HG03575 (cell line): ENCODE data around the gene DIP2B.

ENCODE experiments used
- ATAC-seq: cut with Tn5 transposase; IDR thresholded peaks from one replicate; pipeline ENCODE4 v1.9.1; 2021; ENCODE audit not compliant: unreplicated experiment, insufficient number of reproducible peaks, low FRiP score; ENCODE audit errors: extremely low read depth

Gene DIP2B

DNA sequence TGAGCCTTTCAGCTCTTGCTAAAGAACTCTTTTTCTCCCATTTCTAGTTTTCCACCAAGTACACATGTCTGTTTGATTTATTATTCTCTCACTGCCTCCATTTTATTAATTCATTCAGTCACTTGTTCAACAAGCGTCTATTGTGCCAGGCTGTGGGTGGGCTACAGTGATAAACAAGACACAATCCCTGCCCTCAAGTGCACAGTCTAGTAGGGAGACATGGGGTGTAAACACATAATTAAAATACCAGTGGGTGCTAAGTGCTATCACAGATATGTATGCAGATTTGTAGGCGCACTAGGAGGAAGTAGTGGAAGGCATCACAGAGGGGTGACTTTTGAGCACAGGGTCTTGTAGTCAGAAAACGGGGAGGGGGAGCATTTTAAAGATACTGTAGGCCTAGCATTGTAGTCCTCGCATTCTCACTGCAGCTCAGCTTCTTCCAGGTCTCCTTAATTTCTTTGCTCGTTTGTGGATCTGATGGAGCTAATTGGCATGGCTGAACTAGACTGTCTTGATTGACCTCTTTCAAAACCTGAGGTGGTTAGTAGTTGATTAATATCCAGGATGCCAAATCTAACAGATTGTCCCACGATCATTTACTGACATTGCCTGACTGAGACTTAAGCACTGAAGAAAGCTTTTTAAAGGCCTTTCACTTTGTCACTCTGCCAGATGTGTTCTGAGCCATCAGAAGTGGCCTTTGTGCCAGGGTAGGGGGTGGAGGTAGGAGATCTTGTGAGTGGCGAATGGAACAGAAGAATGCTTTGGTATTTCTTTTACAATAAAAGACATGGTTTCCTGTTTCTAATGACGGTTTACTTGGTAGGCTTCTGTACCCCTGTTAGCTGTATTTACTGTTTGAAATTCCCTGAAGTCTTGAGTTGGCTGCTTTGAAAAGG lies 116.9 kb downstream of the DIP2B start:
- no peak for ATAC-seq

DNA sequence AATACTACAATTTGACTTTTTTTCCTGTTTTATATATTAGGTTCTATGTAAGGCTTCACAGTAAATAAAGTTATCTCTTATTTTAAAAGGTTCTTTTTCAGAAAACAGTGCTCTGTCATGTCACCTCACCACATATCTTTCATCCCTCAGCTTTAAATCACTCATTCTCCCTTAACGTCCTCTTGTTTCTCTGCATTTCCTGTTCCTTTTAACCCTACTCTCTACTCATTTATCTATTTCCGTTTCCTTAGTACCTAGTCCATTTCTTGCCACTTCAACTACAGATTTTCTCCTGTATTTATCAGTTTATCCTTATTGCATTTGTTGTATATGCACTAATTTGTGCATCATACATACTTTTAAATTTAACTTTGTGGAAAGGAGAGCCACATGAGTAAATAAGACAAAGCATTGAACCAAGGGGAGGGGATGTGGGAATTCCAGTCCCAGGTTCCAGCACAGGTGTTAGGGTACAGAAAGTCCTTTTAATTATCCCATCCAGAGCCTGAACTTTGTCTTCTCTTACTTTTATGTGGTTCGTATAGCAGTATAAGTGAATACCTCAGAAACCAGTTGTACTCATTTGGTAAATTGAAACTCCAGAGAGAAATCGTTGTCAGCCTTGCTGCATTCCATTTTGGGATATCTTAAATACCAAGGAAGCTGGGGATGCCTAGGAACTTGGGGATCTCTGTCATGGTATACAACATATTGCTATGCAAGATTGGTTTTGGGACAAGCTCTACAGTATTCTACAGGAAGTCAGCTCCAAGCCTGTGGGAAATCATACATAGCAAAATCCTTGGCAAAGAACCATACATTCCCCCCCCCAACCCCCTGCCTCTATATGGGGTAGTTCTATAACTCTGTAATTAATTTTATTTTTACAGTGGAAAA lies 120.5 kb downstream of the DIP2B start:
- no peak for ATAC-seq

DNA sequence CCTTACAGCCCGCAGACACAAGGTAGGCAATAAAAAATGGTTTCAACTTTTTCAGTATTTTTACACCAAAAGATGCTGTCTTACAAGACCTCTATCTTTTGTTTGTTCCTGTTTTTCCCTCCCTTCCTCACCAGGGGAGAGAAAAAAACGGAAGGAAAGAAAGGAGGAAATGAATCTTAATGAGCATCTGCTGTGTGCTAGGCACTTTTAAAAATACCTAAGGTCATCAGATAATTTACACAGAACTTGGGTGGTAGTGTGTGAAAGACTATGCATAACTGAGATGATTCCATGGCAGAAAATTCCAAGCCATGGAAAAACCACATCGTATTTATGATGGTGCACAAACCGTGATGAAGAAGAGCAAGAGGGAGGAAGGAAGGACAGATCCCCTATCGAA lies 121.2 kb downstream of the DIP2B start:
- ATAC-seq, result no peak

- ATAC-seq, result no peak
Measured at GRCh38 chr12:50627491-50627890, 122.7 kb downstream of the DIP2B start.

DNA sequence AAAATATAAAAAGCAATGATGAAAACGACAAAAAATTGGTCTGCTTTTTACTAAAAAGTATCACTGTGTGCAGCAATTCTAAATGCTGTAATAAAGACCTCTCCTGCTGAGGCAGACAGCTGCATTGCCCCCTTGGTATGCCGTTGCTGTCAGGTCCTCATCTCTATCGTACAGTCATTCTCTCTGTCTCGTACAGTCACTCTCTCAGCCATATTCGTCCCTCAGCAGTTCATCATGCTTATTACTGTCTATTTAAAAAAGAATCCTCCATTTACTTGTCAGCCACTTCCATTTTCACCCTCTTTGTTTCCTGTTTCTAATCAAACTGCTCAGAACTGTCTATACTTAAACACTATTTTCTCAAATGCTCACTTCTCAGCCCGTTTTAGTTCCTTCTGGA lies 123.6 kb downstream of the DIP2B start:
- no peak for ATAC-seq

- no peak for ATAC-seq
Measured at GRCh38 chr12:50633955-50634354, 129.2 kb downstream of the DIP2B start.

GRCh38 chr12:50634379-50634778 lies 129.6 kb downstream of the DIP2B start:
- ATAC-seq, result no peak

GRCh38 chr12:50635364-50635763 lies 130.6 kb downstream of the DIP2B start:
- no peak for ATAC-seq

DNA sequence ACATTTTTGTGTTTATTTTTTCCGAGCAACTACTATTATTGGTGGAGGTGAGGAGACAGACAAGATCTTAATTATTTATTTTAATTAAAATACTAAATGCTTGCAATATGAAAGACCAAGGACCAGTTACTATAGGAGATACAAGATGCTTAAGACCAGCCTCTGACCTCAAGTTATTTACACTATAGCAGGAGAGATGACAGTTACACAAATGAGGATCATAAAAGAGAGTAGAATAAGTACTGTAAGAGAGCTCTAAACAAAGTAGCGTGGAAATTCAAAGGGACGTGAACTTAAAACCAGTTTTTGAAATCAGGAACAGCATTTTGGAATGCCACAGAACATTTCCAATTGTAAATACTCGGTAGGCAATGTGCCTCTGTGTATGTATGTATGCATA lies 131.1 kb downstream of the DIP2B start:
- ATAC-seq, result no peak

GRCh38 chr12:50636505-50636904 lies 131.7 kb downstream of the DIP2B start:
- no peak for ATAC-seq

DNA sequence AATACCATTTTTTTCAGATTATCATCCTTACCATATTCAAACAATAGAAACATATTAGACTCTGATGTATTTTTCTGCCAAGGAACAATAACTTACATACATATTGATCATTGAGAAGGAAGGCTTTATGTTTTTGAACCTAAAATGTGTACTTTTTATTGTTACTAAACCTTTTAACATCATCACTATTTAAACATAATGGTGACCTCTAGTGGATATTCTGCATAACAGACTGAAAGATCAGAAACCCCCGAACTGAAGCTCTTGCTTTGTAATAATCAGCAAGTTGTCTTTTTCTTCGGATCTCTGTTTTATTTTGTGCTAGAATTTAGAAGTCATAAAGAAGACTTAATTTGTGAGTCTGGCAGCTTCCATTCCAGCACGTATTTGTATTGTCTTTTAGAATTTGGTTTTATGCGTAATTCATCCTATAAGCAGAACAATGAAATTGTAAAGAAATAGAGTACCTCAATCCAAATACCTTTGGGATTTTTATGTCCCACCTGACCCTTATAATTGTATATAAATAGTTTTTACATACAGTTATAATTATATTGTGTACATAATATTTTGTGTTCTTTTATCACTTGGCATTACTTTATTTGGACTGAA lies 133.2 kb downstream of the DIP2B start:
- ATAC-seq, result no peak

- ATAC-seq, result no peak
Measured at GRCh38 chr12:50638482-50638880, 133.7 kb downstream of the DIP2B start.

- ATAC-seq, result no peak
Measured at GRCh38 chr12:50639721-50640120, 134.9 kb downstream of the DIP2B start.

DNA sequence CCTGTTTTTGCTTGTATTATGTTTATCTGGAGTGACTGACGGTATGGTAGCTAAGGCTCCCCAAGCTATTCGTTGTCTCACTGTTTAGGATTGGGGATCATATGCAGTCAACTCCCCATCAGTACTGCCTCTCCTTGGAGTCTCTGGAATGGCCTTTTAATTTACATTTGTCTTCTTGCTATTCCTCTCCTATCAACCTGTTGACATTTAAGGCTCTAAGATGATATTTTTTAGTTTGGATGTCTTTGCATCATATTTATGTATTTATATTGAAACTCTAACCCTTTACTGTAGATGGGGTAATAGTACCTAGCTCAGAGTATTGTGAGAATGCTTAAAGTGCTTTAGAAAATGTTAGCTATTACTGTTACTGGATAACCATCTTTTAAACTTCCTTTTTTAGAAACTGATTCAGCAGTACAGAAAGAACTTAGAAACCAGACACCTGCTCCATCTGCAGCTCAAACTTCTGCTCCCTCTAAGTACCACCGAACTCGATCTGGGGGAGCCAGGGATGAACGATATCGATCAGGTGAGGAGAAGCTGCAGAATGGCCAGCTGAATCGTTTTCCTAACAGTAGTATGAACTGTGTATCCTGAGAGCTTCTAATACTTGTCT lies 135.6 kb downstream of the DIP2B start:
- ATAC-seq, result no peak

DNA sequence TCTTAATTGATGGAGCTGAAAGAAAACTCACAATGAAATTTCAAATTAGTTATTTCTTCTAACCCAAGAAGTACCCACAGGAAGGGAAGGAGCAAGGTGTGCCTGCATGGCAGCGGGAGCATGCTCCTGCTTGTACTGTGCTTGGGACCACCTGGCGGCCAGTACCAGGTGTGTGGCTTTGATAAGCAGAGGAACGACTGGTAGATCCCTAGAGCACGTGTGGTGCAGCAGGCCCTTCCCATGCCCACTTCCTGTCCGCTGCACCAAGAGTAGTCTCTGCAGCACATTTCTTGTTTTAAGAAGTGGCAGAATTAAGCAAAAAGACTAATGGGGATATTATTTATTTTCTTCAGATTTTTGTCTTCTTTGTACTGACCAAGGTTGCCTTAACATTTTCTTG lies 136.8 kb downstream of the DIP2B start:
- ATAC-seq, result no peak

GRCh38 chr12:50642035-50642451 lies 137.3 kb downstream of the DIP2B start:
- ATAC-seq, result no peak

DNA sequence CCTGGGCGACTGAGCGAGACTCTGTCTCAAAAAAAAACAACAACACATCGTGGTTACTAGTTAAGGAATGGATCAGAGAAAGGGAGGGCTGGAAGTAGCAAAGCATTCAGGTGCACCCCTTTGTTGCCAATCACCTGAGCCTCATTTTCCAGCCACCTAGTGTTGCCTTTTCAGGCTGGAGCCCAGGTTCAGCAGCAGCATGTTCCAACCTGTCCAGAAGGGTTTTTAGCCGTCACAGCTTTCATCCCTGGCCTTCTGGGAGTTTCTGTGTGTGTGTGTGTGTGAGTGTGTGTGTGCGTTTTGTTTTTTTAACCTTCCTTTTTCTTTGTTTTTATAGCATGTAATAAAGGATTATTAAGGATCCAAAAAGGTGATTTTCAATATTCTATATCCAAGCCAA lies 138.0 kb downstream of the DIP2B start:
- ATAC-seq, result no peak

DNA sequence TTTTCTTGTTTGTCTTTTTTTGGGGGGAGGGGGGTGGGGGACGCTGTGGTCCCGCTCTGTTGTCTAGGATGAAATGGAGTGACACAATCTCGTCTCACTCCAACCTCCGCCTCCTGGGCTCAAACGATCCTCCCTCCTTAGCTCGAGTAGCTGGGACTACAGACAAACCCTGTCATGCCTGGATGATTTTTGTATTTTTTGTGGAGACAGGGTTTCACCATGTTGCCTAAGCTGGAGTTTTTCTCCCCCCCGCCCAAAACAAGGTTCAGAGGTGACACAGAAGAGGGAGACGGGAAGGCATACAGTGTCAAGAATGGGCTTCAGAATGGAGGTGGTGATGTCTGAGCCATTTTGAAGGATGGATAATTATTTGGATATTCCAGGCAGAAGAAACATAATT lies 142.2 kb downstream of the DIP2B start:
- ATAC-seq, result no peak

DNA sequence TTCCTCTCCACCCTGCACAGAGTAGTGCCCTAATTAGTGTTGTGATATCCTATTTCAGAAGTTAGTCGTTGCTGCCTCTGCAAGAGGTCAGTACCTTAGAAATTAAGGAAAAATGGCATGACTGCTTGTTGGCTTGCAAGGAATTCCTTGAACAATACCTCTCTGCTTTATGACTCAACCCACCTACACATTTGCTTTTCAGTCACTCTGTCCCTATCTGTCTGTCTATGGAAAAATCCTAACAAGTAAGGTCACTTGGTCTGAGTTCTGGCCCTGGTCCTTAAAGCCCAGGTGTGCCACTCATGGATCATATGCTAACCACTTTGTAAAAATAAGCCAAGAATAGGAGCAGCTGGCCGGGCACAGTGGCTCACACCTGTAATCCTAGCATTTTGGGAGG lies 142.7 kb downstream of the DIP2B start:
- no peak for ATAC-seq
